HepG2 (cell line): ENCODE results near the gene LANCL1. TPM values are rescaled to one million over a fixed set of nuclear protein-coding genes. Genes with fewer than 3 reads are reported as not detected.

ENCODE experiments used
- ARID5B ChIP-seq: IDR thresholded peaks from 2 replicates; pipeline ENCODE4 v1.4.0; 2020; ENCODE audit warnings: mild to moderate bottlenecking, missing genetic modification reagents
- DPF2 ChIP-seq: sonication (generic); formaldehyde crosslinking; IDR thresholded peaks from 2 replicates; pipeline ENCODE4 v1.4.0; 2020; ENCODE audit warnings: mild to moderate bottlenecking, low read depth, missing genetic modification reagents, borderline replicate concordance
- DZIP1 ChIP-seq: sonication (generic); formaldehyde crosslinking; IDR thresholded peaks from 2 replicates; pipeline ENCODE4 v1.5.0; 2020; ENCODE audit warnings: mild to moderate bottlenecking, missing genetic modification reagents
- GATAD2A ChIP-seq: IDR thresholded peaks from 2 replicates; pipeline ENCODE4 v1.6.1; 2016
- GLI4 ChIP-seq: sonication (generic); formaldehyde crosslinking; IDR thresholded peaks from 2 replicates; pipeline ENCODE4 v1.5.1; 2020; ENCODE audit warnings: missing genetic modification reagents, mild to moderate bottlenecking, moderate library complexity, borderline replicate concordance
- MEF2D ChIP-seq: sonication (generic); formaldehyde crosslinking; IDR thresholded peaks from 2 replicates; pipeline ENCODE4 v1.5.1; 2020; ENCODE audit warnings: mild to moderate bottlenecking, missing genetic modification reagents
- SOX13 ChIP-seq, 3 experiments: fragments of 450-650 bp in 1 of 3; sonication (generic) in 1 of 3; formaldehyde crosslinking in 1 of 3; IDR thresholded peaks in 2 of 3; conservative IDR thresholded peaks in 1 of 3; 2 replicates each; pipeline versions ENCODE4 v1.5.0 to v1.6.1; 2016 to 2020; ENCODE audit warnings: antibody characterized with exemption in 1 of 3, mild to moderate bottlenecking in 1 of 3, missing compliant biosample characterization in 1 of 3, missing genetic modification reagents in 1 of 3, moderate library complexity in 1 of 3
- STAT6 ChIP-seq: sonication (generic); formaldehyde crosslinking; IDR thresholded peaks from 2 replicates; pipeline ENCODE4 v1.4.0; 2020; ENCODE audit warnings: missing genetic modification reagents, mild to moderate bottlenecking, borderline replicate concordance
- TEAD3 ChIP-seq: optimal IDR thresholded peaks from 2 replicates; pipeline ENCODE3; 2016; ENCODE audit warnings: borderline replicate concordance
- TFE3 ChIP-seq: IDR thresholded peaks from 2 replicates; pipeline ENCODE4 v1.6.1; 2016
- ZFYVE20 ChIP-seq: sonication (generic); formaldehyde crosslinking; IDR thresholded peaks from 2 replicates; pipeline ENCODE4 v1.8.0; 2023; ENCODE audit warnings: low read depth, mild to moderate bottlenecking, moderate library complexity, missing genetic modification reagents, borderline replicate concordance
- ZKSCAN5 ChIP-seq: sonication (generic); formaldehyde crosslinking; IDR thresholded peaks from 2 replicates; pipeline ENCODE4 v1.5.1; 2020; ENCODE audit warnings: mild to moderate bottlenecking, missing genetic modification reagents
- ZKSCAN8 ChIP-seq: IDR thresholded peaks from 2 replicates; pipeline ENCODE4 v1.6.1; 2016; ENCODE audit warnings: borderline replicate concordance, missing genetic modification reagents, missing compliant biosample characterization
- ZNF460 ChIP-seq: sonication (generic); formaldehyde crosslinking; IDR thresholded peaks from 2 replicates; pipeline ENCODE4 v1.5.1; 2020; ENCODE audit warnings: missing genetic modification reagents, mild to moderate bottlenecking, borderline replicate concordance
- ZNF496 ChIP-seq: sonication (generic); formaldehyde crosslinking; IDR thresholded peaks from 2 replicates; pipeline ENCODE4 v1.8.1; 2023; ENCODE audit warnings: mild to moderate bottlenecking, moderate library complexity, missing genetic modification reagents; ENCODE audit not compliant: insufficient replicate concordance
- ZNF549 ChIP-seq: sonication (generic); formaldehyde crosslinking; IDR thresholded peaks from 2 replicates; pipeline ENCODE4 v1.5.0; 2020; ENCODE audit warnings: missing genetic modification reagents
- polyA plus RNA-seq, 8 experiments: library from polyadenylated mRNA; depleted of rRNA in 3 of 8; stranded (reverse) in 7 of 8; unstranded in 1 of 8; fragments of >200 nt; fragmentation: Illumina TruSeq in 4 of 8; extraction: Trizol in 4 of 8; gene quantifications; 2 replicates each; pipeline versions ENCODE4 v1.2.1 to v1.2.3, GENCODE V29; 2011 to 2016; ENCODE audit warnings: low read depth in 4 of 8, missing spikeins in 1 of 8, mixed read lengths in 1 of 8; ENCODE audit not compliant: insufficient read depth in 1 of 8
- total RNA-seq, 5 experiments: library from RNA; depleted of rRNA; stranded (reverse); fragments of >200 nt; fragmentation: Illumina TruSeq; extraction: Trizol; gene quantifications; 2 replicates each; pipeline ENCODE4 v1.2.3, GENCODE V29; 2016; ENCODE audit warnings: low read depth in 1 of 5

Gene LANCL1
- total and polyA plus RNA-seq, 2 of the 13 experiments (the other 11 are each of a cell fraction or from before 2014, with no cell fraction given), result 53.5 to 67.7 TPM

GRCh38 chr2:210503001-210503623 lies 26.6 kb upstream of the LANCL1 start (continued):
- TF ChIP-seq ZKSCAN5 (CRISPR knock-in tag), result no peak
- no peak for TF ChIP-seq ZFYVE20 (CRISPR knock-in tag)
- TF ChIP-seq DZIP1 (CRISPR knock-in tag), result no peak
- TF ChIP-seq SOX13 (IDR thresholded peaks at IDR 0.05), result no peak
- TF ChIP-seq SOX13 (CRISPR knock-in tag; conservative IDR thresholded peaks at IDR 0.05 in 1 of 2, IDR thresholded peaks at IDR 0.05 in 1 of 2), result no peak
- TF ChIP-seq ARID5B, result peak; percentile 39
- TF ChIP-seq ZKSCAN8 (CRISPR knock-in tag), result no peak
- TF ChIP-seq ZNF496 (CRISPR knock-in tag), result no peak
- TF ChIP-seq STAT6 (CRISPR knock-in tag), result 0 out of 2 replicates have a peak, but pooled peaks have one; percentile 55
- peak; percentile 29 for TF ChIP-seq TEAD3 (CRISPR knock-in tag)
- no peak for TF ChIP-seq ZNF549 (CRISPR knock-in tag)
- peak; percentile 61; the same call in 1 of the 2 replicates for TF ChIP-seq GATAD2A (CRISPR knock-in tag)
- TF ChIP-seq TFE3, result no peak
- no peak for TF ChIP-seq ZNF460 (CRISPR knock-in tag)
- TF ChIP-seq GLI4 (CRISPR knock-in tag), result no peak
- TF ChIP-seq DPF2 (CRISPR knock-in tag), result no peak
- no peak for TF ChIP-seq MEF2D
